HEK293 (cell line): ENCODE results near the gene PUM1.

Source experiments
- CTCF ChIP-seq: fragments of 450-650 bp; formaldehyde crosslinking; IDR thresholded peaks from 2 replicates; pipeline ENCODE4 v1.5.1; 2016; ENCODE audit warnings: missing biosample characterization, missing genetic modification characterization
- KLF8 ChIP-seq: fragments of 450-650 bp; formaldehyde crosslinking; IDR thresholded peaks from 2 replicates; pipeline ENCODE4 v1.5.1; 2016; ENCODE audit warnings: missing biosample characterization, missing genetic modification characterization
- MYNN ChIP-seq: fragments of 450-650 bp; formaldehyde crosslinking; IDR thresholded peaks from 2 replicates; pipeline ENCODE4 v1.5.1; 2016; ENCODE audit warnings: missing biosample characterization, missing genetic modification characterization, borderline replicate concordance
- TRIM28 ChIP-seq: IDR thresholded peaks from 2 replicates; pipeline ENCODE4 v1.6.1; 2011; ENCODE audit warnings: low read length, control low read depth, borderline replicate concordance
- ZNF214 ChIP-seq: fragments of 450-650 bp; formaldehyde crosslinking; IDR thresholded peaks from 2 replicates; pipeline ENCODE4 v1.5.1; 2017; ENCODE audit warnings: missing biosample characterization, mild to moderate bottlenecking, missing genetic modification characterization, borderline replicate concordance
- ZNF239 ChIP-seq: fragments of 450-650 bp; formaldehyde crosslinking; IDR thresholded peaks from 2 replicates; pipeline ENCODE4 v1.5.1; 2016; ENCODE audit warnings: missing biosample characterization, missing genetic modification characterization
- ZNF677 ChIP-seq: fragments of 450-650 bp; IDR thresholded peaks from 2 replicates; pipeline ENCODE4 v1.5.0; 2018; ENCODE audit warnings: missing biosample characterization, mild to moderate bottlenecking, missing genetic modification characterization, moderate library complexity
- ZNF843 ChIP-seq: fragments of 450-650 bp; formaldehyde crosslinking; IDR thresholded peaks from 2 replicates; pipeline ENCODE4 v1.5.1; 2016; ENCODE audit warnings: missing biosample characterization, missing genetic modification characterization
- ZSCAN16 ChIP-seq: fragments of 450-650 bp; formaldehyde crosslinking; IDR thresholded peaks from 2 replicates; pipeline ENCODE4 v1.5.1; 2016; ENCODE audit warnings: missing biosample characterization, missing genetic modification characterization
- TF ChIP-seq, protein P1 (sequence below): fragments of 450-650 bp; formaldehyde crosslinking; IDR thresholded peaks from 2 replicates; pipeline ENCODE4 v1.5.1; 2016; ENCODE audit warnings: missing biosample characterization, missing genetic modification characterization
- TF ChIP-seq, protein P2 (sequence below): fragments of 450-650 bp; formaldehyde crosslinking; IDR thresholded peaks from 2 replicates; pipeline ENCODE4 v1.5.1; 2016; ENCODE audit warnings: missing biosample characterization, missing genetic modification characterization

- TF ChIP-seq ZNF239 (tag by site-specific recombination): no peak
- no peak for TF ChIP-seq ZNF843 (tag by site-specific recombination)
- no peak for TF ChIP-seq ZNF677 (tag by site-specific recombination)
- TF ChIP-seq TRIM28: no peak
- TF ChIP-seq, protein P1, sequence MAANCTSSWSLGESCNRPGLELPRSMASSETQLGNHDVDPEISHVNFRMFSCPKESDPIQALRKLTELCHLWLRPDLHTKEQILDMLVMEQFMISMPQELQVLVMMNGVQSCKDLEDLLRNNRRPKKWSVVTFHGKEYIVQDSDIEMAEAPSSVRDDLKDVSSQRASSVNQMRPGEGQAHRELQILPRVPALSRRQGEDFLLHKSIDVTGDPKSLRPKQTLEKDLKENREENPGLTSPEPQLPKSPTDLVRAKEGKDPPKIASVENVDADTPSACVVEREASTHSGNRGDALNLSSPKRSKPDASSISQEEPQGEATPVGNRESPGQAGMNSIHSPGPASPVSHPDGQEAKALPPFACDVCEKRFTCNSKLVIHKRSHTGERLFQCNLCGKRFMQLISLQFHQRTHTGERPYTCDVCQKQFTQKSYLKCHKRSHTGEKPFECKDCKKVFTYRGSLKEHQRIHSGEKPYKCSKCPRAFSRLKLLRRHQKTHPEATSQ (tag by site-specific recombination): no peak
- TF ChIP-seq KLF8 (tag by site-specific recombination): no peak
- TF ChIP-seq CTCF (tag by site-specific recombination): no peak
- TF ChIP-seq MYNN: no peak
- TF ChIP-seq, protein P2, sequence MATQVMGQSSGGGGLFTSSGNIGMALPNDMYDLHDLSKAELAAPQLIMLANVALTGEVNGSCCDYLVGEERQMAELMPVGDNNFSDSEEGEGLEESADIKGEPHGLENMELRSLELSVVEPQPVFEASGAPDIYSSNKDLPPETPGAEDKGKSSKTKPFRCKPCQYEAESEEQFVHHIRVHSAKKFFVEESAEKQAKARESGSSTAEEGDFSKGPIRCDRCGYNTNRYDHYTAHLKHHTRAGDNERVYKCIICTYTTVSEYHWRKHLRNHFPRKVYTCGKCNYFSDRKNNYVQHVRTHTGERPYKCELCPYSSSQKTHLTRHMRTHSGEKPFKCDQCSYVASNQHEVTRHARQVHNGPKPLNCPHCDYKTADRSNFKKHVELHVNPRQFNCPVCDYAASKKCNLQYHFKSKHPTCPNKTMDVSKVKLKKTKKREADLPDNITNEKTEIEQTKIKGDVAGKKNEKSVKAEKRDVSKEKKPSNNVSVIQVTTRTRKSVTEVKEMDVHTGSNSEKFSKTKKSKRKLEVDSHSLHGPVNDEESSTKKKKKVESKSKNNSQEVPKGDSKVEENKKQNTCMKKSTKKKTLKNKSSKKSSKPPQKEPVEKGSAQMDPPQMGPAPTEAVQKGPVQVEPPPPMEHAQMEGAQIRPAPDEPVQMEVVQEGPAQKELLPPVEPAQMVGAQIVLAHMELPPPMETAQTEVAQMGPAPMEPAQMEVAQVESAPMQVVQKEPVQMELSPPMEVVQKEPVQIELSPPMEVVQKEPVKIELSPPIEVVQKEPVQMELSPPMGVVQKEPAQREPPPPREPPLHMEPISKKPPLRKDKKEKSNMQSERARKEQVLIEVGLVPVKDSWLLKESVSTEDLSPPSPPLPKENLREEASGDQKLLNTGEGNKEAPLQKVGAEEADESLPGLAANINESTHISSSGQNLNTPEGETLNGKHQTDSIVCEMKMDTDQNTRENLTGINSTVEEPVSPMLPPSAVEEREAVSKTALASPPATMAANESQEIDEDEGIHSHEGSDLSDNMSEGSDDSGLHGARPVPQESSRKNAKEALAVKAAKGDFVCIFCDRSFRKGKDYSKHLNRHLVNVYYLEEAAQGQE: no peak
- no peak for TF ChIP-seq ZNF214
- TF ChIP-seq ZSCAN16 (tag by site-specific recombination): no peak
Observed at GRCh38 chr1:31004231-31004621, 61.3 kb downstream of the PUM1 start.
